ENCODE results near the gene ASTN2. TPM values are rescaled to one million over a fixed set of nuclear protein-coding genes. Genes with fewer than 3 reads are reported as not detected.

The ASTN2 gene
- total and polyA plus RNA-seq, 9 of the 15 experiments (the other 6 are each of a cell fraction or from before 2014, with no cell fraction given) = 0.56 to 3.5 (median 1.9) TPM

DNA sequence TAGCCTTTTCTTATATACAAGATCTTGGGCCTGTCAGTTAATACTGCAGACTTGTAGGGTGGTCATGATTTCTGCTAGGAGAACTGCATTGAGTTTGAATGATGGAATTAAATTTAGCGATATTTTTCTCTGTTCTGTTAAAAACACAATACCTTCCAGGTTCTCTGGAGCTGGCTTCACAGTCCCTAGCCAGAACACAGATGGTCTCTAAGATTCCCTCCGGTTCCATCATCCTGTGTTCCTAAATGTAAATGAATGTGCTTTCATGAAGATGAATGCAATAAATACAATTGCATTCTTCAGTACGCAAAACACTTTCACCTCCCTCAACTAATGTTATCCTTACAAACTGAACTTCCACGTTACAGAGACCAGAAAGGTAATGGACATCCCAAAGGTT, 264.9 kb downstream of the ASTN2 start (continued):
- TF ChIP-seq, protein P1, sequence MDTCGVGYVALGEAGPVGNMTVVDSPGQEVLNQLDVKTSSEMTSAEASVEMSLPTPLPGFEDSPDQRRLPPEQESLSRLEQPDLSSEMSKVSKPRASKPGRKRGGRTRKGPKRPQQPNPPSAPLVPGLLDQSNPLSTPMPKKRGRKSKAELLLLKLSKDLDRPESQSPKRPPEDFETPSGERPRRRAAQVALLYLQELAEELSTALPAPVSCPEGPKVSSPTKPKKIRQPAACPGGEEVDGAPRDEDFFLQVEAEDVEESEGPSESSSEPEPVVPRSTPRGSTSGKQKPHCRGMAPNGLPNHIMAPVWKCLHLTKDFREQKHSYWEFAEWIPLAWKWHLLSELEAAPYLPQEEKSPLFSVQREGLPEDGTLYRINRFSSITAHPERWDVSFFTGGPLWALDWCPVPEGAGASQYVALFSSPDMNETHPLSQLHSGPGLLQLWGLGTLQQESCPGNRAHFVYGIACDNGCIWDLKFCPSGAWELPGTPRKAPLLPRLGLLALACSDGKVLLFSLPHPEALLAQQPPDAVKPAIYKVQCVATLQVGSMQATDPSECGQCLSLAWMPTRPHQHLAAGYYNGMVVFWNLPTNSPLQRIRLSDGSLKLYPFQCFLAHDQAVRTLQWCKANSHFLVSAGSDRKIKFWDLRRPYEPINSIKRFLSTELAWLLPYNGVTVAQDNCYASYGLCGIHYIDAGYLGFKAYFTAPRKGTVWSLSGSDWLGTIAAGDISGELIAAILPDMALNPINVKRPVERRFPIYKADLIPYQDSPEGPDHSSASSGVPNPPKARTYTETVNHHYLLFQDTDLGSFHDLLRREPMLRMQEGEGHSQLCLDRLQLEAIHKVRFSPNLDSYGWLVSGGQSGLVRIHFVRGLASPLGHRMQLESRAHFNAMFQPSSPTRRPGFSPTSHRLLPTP (IDR thresholded peaks at IDR 0.05; ENCODE audit: borderline replicate concordance, extremely low read depth, insufficient read length) = no peak
- no peak for TF ChIP-seq RCOR1 (IDR thresholded peaks at IDR 0.05; ENCODE audit: borderline replicate concordance in 1 of 2, low read depth in 2 of 2, low read length in 2 of 2)
- TF ChIP-seq, protein P2, sequence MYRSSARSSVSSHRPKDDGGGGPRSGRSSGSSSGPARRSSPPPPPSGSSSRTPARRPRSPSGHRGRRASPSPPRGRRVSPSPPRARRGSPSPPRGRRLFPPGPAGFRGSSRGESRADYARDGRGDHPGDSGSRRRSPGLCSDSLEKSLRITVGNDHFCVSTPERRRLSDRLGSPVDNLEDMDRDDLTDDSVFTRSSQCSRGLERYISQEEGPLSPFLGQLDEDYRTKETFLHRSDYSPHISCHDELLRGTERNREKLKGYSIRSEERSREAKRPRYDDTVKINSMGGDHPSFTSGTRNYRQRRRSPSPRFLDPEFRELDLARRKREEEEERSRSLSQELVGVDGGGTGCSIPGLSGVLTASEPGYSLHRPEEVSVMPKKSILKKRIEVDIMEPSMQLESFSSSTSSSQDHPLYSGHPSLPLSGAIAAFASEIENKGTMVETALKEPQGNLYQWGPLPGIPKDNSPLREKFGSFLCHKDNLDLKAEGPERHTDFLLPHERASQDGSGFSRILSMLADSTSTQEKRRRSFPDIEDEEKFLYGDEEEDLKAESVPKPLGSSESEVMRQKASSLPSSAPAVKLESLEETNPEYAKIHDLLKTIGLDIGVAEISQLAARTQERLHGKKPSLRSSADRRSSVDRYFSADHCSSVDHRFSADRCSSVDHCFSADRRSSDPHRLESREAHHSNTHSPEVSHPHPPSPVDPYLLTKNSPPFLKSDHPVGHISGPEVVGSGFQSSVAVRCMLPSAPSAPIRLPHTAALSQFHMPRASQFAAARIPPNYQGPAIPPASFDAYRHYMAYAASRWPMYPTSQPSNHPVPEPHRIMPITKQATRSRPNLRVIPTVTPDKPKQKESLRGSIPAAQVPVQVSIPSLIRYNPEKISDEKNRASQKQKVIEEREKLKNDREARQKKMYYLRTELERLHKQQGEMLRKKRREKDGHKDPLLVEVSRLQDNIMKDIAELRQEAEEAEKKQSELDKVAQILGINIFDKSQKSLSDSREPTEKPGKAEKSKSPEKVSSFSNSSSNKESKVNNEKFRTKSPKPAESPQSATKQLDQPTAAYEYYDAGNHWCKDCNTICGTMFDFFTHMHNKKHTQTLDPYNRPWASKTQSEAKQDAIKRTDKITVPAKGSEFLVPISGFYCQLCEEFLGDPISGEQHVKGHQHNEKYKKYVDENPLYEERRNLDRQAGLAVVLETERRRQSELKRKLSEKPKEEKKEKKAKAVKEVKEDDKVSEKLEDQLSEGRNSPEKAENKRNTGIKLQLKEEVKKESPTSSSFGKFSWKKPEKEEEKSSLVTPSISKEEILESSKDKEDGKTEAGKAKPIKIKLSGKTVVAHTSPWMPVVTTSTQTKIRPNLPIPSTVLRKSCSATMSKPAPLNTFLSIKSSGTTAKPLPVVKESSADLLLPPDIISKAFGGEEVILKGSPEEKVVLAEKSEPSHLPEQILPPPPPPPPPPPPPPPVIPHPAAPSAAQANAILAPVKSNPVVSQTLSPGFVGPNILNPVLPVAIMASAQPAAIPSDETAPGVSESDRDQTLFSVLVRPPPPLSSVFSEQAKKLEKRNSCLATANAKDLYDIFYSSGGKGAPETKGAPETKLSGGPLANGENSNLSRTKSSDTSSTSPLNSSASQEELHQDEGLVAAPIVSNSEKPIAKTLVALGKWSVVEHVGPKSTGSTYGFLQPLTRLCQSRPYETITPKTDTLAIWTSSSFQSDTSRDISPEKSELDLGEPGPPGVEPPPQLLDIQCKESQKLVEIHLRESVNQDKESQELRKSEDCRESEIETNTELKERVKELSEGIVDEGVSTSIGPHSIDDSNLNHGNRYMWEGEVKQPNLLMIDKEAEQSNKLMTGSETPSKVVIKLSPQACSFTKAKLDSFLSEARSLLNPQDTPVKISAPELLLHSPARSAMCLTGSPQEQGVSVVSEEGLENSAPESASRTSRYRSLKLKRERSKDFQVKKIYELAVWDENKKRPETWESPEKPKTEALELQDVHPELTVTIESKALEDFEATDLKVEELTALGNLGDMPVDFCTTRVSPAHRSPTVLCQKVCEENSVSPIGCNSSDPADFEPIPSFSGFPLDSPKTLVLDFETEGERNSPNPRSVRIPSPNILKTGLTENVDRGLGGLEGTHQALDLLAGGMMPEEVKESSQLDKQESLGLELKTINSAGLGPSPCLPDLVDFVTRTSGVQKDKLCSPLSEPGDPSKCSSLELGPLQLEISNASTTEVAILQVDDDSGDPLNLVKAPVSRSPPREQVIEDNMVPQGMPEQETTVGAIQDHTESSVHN (IDR thresholded peaks at IDR 0.05; ENCODE audit: borderline replicate concordance in 1 of 2, low read depth in 1 of 2) = no peak

Data from K562 (cell line).